DND-41 (cell line): Measurements from ENCODE around the gene FBLN7.

Source experiments
- ATAC-seq: fragments of 200-7000 bp; cut with Tn5 transposase; 3 replicates; pipeline ENCODE4 v1.9.1; 2021; ENCODE audit warnings: low read depth; ENCODE audit not compliant: insufficient read depth
- DNase-seq: peaks from one replicate; pipeline ENCODE4 v3.0.0-alpha.2; 2020
- H2AFZ ChIP-seq: 2 replicates; pipeline ENCODE4 v1.6.0; 2012; ENCODE audit warnings: low read depth, low read length
- H3K27ac ChIP-seq: 2 replicates; pipeline ENCODE4 v1.5.1; 2012; ENCODE audit warnings: low read length, inconsistent platforms
- H3K27me3 ChIP-seq: fragments of 200-600 bp; sonication (generic); 2 replicates; pipeline ENCODE4 v1.6.0; 2012; ENCODE audit warnings: low read length, mild to moderate bottlenecking, inconsistent platforms; ENCODE audit not compliant: insufficient read depth, poor library complexity
- H3K36me3 ChIP-seq: 2 replicates; pipeline ENCODE4 v1.5.1; 2012; ENCODE audit warnings: low read length, inconsistent platforms; ENCODE audit not compliant: insufficient read depth
- H3K4me1 ChIP-seq: 2 replicates; pipeline ENCODE4 v1.5.1; 2012; ENCODE audit warnings: mild to moderate bottlenecking, low read length; ENCODE audit not compliant: insufficient read depth
- H3K4me2 ChIP-seq: 2 replicates; pipeline ENCODE4 v1.6.0; 2012; ENCODE audit warnings: mild to moderate bottlenecking, moderate library complexity, low read length, inconsistent platforms; ENCODE audit not compliant: insufficient read depth
- H3K4me3 ChIP-seq, 2 experiments: fragments of 200-600 bp in 1 of 2; shearing (Covaris generic) in 1 of 2; 2 replicates each; pipeline ENCODE4 v1.5.1; 2012 to 2016; ENCODE audit warnings: inconsistent platforms in 2 of 2, low read length in 2 of 2, mild to moderate bottlenecking in 2 of 2, low read depth in 1 of 2, moderate library complexity in 1 of 2
- H3K79me2 ChIP-seq: 2 replicates; pipeline ENCODE4 v1.6.0; 2012; ENCODE audit warnings: low read length, inconsistent platforms; ENCODE audit not compliant: insufficient read depth
- H3K9ac ChIP-seq: 2 replicates; pipeline ENCODE4 v1.6.0; 2012; ENCODE audit warnings: low read depth, mild to moderate bottlenecking, inconsistent platforms, low read length, moderate library complexity
- H3K9me3 ChIP-seq: 2 replicates; pipeline ENCODE4 v1.5.1; 2012; ENCODE audit warnings: low read length, moderate library complexity, mild to moderate bottlenecking, inconsistent platforms; ENCODE audit not compliant: insufficient read depth, severe bottlenecking
- H4K20me1 ChIP-seq: 2 replicates; pipeline ENCODE4 v1.6.0; 2012; ENCODE audit warnings: low read length; ENCODE audit not compliant: insufficient read depth
- EZH2 ChIP-seq: IDR thresholded peaks from 3 replicates; pipeline ENCODE4 v1.6.1; 2012; ENCODE audit warnings: borderline replicate concordance, low read depth, mild to moderate bottlenecking, moderate library complexity, low read length, inconsistent platforms; ENCODE audit not compliant: severe bottlenecking
- TF ChIP-seq, protein P1 (sequence below): IDR thresholded peaks from 2 replicates; pipeline ENCODE4 v1.5.1; 2012; ENCODE audit warnings: borderline replicate concordance, low read length, moderate library complexity, mild to moderate bottlenecking; ENCODE audit not compliant: poor library complexity, severe bottlenecking; ENCODE audit errors: extremely low read depth

Gene FBLN7

DNA sequence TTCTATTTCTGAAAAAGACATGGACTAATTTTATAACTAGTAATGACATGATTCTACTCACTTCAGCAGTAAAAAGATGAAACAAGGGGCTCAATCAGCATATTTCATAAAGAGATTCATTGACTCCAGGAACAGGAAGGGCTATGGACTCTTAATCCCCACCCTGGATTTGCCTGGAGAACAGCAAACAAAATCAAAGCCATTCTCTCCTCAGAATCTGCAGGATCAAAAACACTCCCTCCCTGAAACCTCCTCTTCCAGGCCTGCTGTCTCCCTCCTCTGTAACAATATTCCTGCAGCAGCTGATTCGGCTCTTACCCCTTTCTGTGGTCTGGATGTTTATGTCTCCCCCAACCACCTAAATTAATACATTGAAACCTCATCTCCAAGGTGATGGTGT lies 59.7 kb downstream of the FBLN7 start:
- no peak overlapping the region for H3K4me2 ChIP-seq
- ATAC-seq (no peak), DNase-seq (no peak)
- H4K20me1 ChIP-seq, result no peaks in the 10 kb centered on the region
- H3K27me3 ChIP-seq, result no peaks in the 10 kb centered on the region
- H3K4me1 ChIP-seq, result no peaks in the 10 kb centered on the region
- H2AFZ ChIP-seq, result no peak overlapping the region
- H3K79me2 ChIP-seq, result no peaks in the 10 kb centered on the region
- TF ChIP-seq, protein P1, sequence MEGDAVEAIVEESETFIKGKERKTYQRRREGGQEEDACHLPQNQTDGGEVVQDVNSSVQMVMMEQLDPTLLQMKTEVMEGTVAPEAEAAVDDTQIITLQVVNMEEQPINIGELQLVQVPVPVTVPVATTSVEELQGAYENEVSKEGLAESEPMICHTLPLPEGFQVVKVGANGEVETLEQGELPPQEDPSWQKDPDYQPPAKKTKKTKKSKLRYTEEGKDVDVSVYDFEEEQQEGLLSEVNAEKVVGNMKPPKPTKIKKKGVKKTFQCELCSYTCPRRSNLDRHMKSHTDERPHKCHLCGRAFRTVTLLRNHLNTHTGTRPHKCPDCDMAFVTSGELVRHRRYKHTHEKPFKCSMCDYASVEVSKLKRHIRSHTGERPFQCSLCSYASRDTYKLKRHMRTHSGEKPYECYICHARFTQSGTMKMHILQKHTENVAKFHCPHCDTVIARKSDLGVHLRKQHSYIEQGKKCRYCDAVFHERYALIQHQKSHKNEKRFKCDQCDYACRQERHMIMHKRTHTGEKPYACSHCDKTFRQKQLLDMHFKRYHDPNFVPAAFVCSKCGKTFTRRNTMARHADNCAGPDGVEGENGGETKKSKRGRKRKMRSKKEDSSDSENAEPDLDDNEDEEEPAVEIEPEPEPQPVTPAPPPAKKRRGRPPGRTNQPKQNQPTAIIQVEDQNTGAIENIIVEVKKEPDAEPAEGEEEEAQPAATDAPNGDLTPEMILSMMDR, result no peak
- no peak for TF ChIP-seq EZH2
- H3K9ac ChIP-seq, result no peak overlapping the region
- H3K27ac ChIP-seq, result no peak overlapping the region
- H3K36me3 ChIP-seq, result no peaks in the 10 kb centered on the region
- no peak overlapping the region for H3K4me3 ChIP-seq
- peaks cover 4% of the 10 kb centered on the region for H3K9me3 ChIP-seq

- Histone ChIP-seq H3K36me3 (no peaks in the 10 kb centered on the region), H3K9me3 (peaks cover 7% of the 10 kb centered on the region), H3K27me3 (no peaks in the 10 kb centered on the region), H4K20me1 (no peaks in the 10 kb centered on the region), H3K27ac (no peak overlapping the region), H3K4me2 (no peak overlapping the region), H3K79me2 (no peaks in the 10 kb centered on the region), H3K4me1 (no peaks in the 10 kb centered on the region), H3K4me3 (no peak overlapping the region), H2AFZ (no peak overlapping the region), H3K9ac (no peak overlapping the region)
- DNase-seq, result no peak
- no peak for TF ChIP-seq EZH2
- TF ChIP-seq, protein P1, result no peak
- no peak for ATAC-seq
These were observed 60.6 kb downstream of the FBLN7 start for GRCh38 chr2:112198780-112199179.

- no peaks in the 10 kb centered on the region for H3K27me3 ChIP-seq
- no peak overlapping the region for H3K9ac ChIP-seq
- no peak overlapping the region for H2AFZ ChIP-seq
- H3K27ac ChIP-seq, result no peak overlapping the region
- no peaks in the 10 kb centered on the region for H3K4me1 ChIP-seq
- no peak overlapping the region for H3K4me3 ChIP-seq
- no peak for TF ChIP-seq EZH2
- TF ChIP-seq, protein P1, result no peak
- DNase-seq, result no peak
- H3K9me3 ChIP-seq, result peaks cover 11% of the 10 kb centered on the region
- no peaks in the 10 kb centered on the region for H3K79me2 ChIP-seq
- no peak overlapping the region for H3K4me2 ChIP-seq
- H4K20me1 ChIP-seq, result no peaks in the 10 kb centered on the region
- no peak for ATAC-seq
- no peaks in the 10 kb centered on the region for H3K36me3 ChIP-seq
These were observed 61.0 kb downstream of the FBLN7 start for GRCh38 chr2:112199188-112199587.
